HG03196 (cell line): ENCODE results near the gene CDH24.
"Not testable (repeated sequence)": the region's sequence is repeated elsewhere in the genome, so short reads cannot be mapped to it uniquely, and the experiment has no call there.

Experiments used
- ATAC-seq: cut with Tn5 transposase; IDR thresholded peaks from one replicate; pipeline ENCODE4 v1.9.1; 2021; ENCODE audit not compliant: unreplicated experiment

Gene CDH24

GRCh38 chr14:23023795-23024152 lies 33.5 kb downstream of the CDH24 start:
- no peak for ATAC-seq

- no peak for ATAC-seq
Observed at GRCh38 chr14:23023022-23023794, 34.1 kb downstream of the CDH24 start.

- no peak for ATAC-seq
Observed at GRCh38 chr14:23021889-23022442, 35.4 kb downstream of the CDH24 start.

- no peak for ATAC-seq
Observed at GRCh38 chr14:23021434-23021833, 35.9 kb downstream of the CDH24 start.

GRCh38 chr14:23020143-23021128 lies 36.9 kb downstream of the CDH24 start:
- ATAC-seq = no peak

DNA sequence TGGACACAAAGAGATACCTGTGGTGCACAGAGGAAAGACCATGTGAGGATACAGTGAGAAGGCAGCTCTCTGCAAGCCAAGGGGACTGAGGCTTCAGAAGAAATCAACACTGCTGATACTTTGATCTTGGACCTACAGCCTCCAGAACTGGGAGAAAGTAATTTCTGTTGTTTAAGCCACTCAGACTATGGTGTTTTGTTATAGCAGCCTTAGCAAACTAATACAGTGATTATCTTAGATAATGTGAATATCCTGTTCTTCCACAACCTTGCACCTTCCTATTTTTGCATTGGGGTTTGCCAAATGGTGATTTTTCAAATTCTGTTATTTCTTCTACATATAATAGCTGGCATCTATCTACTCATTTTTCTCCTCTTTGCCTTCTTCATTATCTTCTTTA lies 39.2 kb downstream of the CDH24 start:
- no peak for ATAC-seq

- no peak for ATAC-seq
Observed at GRCh38 chr14:23017091-23017490, 40.2 kb downstream of the CDH24 start.

DNA sequence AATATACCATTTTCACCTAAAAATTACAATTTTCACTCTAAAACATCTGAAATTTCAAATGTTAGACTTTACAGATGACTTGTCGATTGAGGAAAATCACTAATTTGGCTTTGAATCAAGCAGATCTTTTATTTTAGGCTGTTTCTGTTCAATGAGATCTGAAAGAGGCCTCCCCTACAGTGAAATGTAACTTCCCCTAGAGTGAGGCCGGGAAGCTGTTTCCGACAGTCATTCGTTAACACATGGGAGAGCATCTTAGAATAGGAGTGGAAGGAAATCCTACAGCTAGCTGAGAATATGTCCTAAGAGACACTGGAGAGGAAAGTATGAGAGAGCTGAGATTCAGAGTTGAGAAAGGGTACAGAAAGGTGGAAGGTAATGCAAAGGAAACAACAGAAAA lies 41.7 kb downstream of the CDH24 start:
- no peak for ATAC-seq

- not testable (repeated sequence) for ATAC-seq
Observed at GRCh38 chr14:23013749-23014054, 43.6 kb downstream of the CDH24 start.

DNA sequence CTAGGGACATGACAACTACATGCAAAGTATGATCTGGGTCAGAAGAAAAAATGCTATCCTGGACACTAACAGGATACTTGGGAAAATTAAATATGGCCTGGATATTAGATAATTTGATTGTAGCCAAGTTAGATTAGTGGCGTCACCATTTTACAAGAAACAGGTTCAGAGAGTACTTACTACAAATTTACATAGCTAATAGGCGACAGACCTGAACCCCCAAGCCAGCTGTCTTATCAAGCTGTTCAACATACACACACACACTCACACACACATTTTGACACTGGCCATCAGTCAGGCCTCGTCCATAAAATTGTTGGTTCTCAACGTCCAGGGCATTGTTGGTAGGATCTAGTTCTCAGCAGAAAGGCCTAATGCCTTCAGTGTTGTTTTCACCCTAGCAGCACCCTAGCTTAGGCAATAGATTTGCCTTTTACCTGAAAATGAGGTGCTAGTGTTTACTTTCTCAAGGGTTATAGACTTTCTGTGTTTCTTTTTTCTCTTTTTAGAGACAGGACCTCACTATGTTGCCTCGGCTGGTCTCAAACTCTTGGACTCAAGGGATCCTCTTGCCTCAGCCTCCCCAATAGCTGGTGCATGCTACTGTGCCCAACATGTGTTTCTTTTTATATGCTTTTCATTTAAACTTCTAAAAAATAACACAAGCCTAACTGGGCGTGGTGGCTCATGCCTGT lies 44.1 kb downstream of the CDH24 start:
- no peak for ATAC-seq

DNA sequence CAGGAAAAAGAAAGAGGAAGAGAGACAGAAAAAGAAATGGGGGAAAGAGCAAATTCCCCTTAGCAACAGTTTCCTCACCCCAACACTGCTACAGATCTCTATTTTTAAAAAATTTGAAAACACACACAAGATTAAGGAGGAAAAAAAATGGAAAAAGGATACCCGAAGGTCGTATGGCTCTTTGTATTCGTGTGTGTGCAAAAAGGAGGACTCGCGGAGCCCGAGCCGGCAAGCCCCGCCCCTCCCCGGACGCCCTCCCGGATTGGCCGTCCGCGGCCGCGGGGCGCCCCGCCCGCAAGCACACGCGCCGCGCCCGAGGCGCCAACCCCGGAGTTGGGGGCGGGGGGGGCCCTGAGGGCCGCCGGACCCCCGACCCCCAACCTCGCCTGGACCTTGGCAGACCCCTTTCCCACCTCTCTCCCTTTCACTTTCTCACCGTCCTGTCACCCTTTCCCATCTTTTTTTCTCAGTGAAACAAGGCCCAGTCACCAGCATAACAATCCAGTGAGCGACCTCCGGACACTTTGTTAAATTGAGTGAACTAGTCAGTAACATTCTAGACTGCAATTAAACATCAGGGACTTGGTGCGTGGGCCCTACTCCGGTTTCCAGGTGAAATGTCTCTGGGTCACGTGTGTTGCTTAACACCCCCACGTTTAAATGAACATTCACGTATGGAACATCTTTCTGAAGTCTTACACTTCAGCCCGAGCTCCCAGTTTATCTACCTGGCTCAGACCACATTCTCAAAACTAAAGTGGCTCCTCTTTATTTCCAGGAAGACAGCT lies 47.2 kb downstream of the CDH24 start, which contains the start of gene C14orf93:
TSS of gene C14orf93 (minus strand) at position 205 of the 788 bp plus-strand sequence. CDS start 11,120 bp downstream, outside the sequence.
- peak; percentile 36 for ATAC-seq

GRCh38 chr14:23009483-23009938 lies 47.8 kb downstream of the CDH24 start:
- ATAC-seq = no peak

DNA sequence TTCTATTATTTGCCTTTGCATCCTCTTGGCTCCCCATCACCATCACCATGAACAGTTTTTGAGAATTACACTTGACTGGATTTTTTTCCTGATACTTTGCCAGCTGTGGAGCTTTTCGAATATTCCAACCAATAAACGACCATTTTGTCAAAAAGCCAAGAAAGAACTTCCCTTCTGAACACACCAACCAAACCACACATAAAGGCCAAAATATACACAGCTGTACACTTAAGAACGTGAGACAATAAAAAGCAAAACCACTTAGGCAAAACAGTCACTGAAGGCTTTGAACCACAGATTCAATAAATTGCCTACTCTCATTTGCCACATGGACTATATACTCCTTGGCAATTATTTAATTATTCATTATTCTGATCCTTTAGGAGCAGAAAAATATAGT lies 48.5 kb downstream of the CDH24 start:
- ATAC-seq = no peak

DNA sequence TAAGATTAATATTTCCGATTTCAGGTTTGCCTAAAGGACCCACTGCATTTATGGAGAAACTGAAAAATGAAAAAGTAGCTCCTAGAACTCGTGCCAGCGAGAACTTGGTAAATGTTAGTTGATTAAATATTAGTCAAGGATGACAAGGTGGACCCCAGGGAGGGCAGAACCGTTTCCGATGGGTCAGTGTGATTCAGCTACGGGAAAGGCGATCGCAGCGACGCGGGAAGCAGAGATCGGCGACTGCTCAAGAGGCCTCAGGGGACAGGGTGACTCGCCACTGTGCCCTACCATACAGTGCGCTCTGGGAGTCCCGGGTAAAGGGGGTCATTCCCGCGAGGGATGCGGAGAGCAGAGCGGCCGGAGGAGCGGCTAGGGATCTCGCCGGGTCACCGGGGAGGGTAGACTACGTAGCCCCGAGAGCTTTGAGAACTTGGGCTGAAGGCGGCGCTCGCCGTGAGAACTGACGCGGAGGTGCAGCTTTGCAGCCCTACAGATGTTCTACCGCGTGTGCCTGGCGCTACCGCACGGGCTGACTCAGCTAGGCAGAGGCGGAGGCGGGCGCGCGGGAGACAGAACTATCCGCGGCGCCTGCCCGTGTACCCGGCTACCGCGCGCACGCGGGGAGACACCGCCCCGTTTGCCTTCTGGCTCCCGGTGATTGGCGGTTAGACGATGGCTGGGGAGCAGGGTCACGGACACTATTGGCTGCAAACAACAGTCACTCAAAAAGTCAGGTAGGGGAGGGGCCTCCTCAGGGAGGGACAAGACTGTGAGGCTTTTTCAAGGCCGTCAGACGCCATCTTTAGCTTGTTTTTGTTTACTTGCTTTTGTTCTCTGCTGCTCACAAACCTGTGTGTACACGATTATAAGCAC lies 50.5 kb downstream of the CDH24 start:
- peak; percentile 88 for ATAC-seq

GRCh38 chr14:23006188-23006534 lies 51.2 kb downstream of the CDH24 start:
- ATAC-seq = no peak

GRCh38 chr14:23005451-23006187 lies 51.7 kb downstream of the CDH24 start:
- ATAC-seq = no peak

- not testable (repeated sequence) for ATAC-seq
Observed at GRCh38 chr14:23004274-23004673, 53.0 kb downstream of the CDH24 start.

GRCh38 chr14:23002592-23002991 lies 54.7 kb downstream of the CDH24 start:
- no peak for ATAC-seq

GRCh38 chr14:23000860-23001259 lies 56.5 kb downstream of the CDH24 start:
- no peak for ATAC-seq
